GM21825 (cell line): ENCODE measurements around the gene NDUFAB1.
A peak's percentile ranks its signal among the peaks of the same experiment; 100 is the strongest.
"Not testable (repeated sequence)": the region's sequence is repeated elsewhere in the genome, so short reads cannot be mapped to it uniquely, and the experiment has no call there.

ENCODE experiments used
- ATAC-seq: cut with Tn5 transposase; IDR thresholded peaks from one replicate; pipeline ENCODE4 v1.9.1; 2021; ENCODE audit warnings: mild to moderate bottlenecking, moderate library complexity; ENCODE audit not compliant: unreplicated experiment

Gene NDUFAB1

GRCh38 chr16:23556881-23557778, 39.0 kb downstream of the NDUFAB1 start, which contains the start of the genes EARS2 and UBFD1:
Gene EARS2, minus strand, starts transcription at chr16:23557350. Its CDS starts 7 bp downstream, at chr16:23557343.
Gene UBFD1, plus strand, starts transcription at chr16:23557727. Its CDS starts 16 bp downstream, at chr16:23557743.
- ATAC-seq = peak; percentile 85

GRCh38 chr16:23554536-23554935, 41.6 kb downstream of the NDUFAB1 start:
- no peak for ATAC-seq

GRCh38 chr16:23552161-23552560, 44.0 kb downstream of the NDUFAB1 start:
- ATAC-seq = no peak

- no peak for ATAC-seq
These were observed 46.2 kb downstream of the NDUFAB1 start for GRCh38 chr16:23549938-23550337.

GRCh38 chr16:23544436-23544835, 51.7 kb downstream of the NDUFAB1 start:
- ATAC-seq = no peak

- not testable (repeated sequence) for ATAC-seq
These were observed 55.3 kb downstream of the NDUFAB1 start for GRCh38 chr16:23540817-23541178.

- ATAC-seq = no peak
These were observed 55.9 kb downstream of the NDUFAB1 start for GRCh38 chr16:23539984-23540816.

- no peak for ATAC-seq
These were observed 57.2 kb downstream of the NDUFAB1 start for GRCh38 chr16:23538919-23539278.

GRCh38 chr16:23537390-23537789, 58.7 kb downstream of the NDUFAB1 start:
- ATAC-seq = no peak

GRCh38 chr16:23535901-23536300, 60.2 kb downstream of the NDUFAB1 start:
- ATAC-seq = no peak

GRCh38 chr16:23534868-23535860, 61.0 kb downstream of the NDUFAB1 start:
- ATAC-seq = no peak

- no peak for ATAC-seq
These were observed 63.7 kb downstream of the NDUFAB1 start for GRCh38 chr16:23532448-23532847.
